H9 (cell line): ENCODE results near the gene LPP. TPM values are rescaled to one million over a fixed set of nuclear protein-coding genes. Genes with fewer than 3 reads are reported as not detected.

Experiments used
- DNase-seq: peaks from one replicate; pipeline ENCODE4 v3.0.0-alpha.2; 2017
- H2AFZ ChIP-seq: one replicate; pipeline ENCODE4 v1.6.1; 2013; ENCODE audit warnings: mild to moderate bottlenecking, low read length, control low read depth, moderate library complexity
- H2AK5ac ChIP-seq: 2 replicates; pipeline ENCODE4 v1.6.1; 2013; ENCODE audit warnings: low read length, control low read depth, mixed read lengths; ENCODE audit not compliant: insufficient read length
- H2BK120ac ChIP-seq: one replicate; pipeline ENCODE4 v1.6.1; 2013; ENCODE audit warnings: low read depth, mild to moderate bottlenecking, low read length, control low read depth, inconsistent platforms; ENCODE audit not compliant: poor library complexity, severe bottlenecking
- H2BK12ac ChIP-seq: 2 replicates; pipeline ENCODE4 v1.6.1; 2013; ENCODE audit warnings: low read length, control low read depth, mixed read lengths, low read depth; ENCODE audit not compliant: insufficient read length
- H2BK15ac ChIP-seq: 2 replicates; pipeline ENCODE4 v1.6.1; 2013; ENCODE audit warnings: low read depth, low read length, control low read depth
- H2BK20ac ChIP-seq: one replicate; pipeline ENCODE4 v1.6.1; 2013; ENCODE audit warnings: low read depth, mild to moderate bottlenecking, low read length, control low read depth, inconsistent platforms; ENCODE audit not compliant: poor library complexity, severe bottlenecking
- H2BK5ac ChIP-seq: 2 replicates; pipeline ENCODE4 v1.6.1; 2013; ENCODE audit warnings: low read length, control low read depth, mixed read lengths; ENCODE audit not compliant: insufficient read length
- H3K14ac ChIP-seq: 2 replicates; pipeline ENCODE4 v1.6.1; 2013; ENCODE audit warnings: low read length, control low read depth; ENCODE audit not compliant: insufficient read depth
- H3K18ac ChIP-seq: 2 replicates; pipeline ENCODE4 v1.6.1; 2013; ENCODE audit warnings: low read depth, mild to moderate bottlenecking, mixed read lengths, low read length, control low read depth; ENCODE audit not compliant: insufficient read length
- H3K23ac ChIP-seq: 2 replicates; pipeline ENCODE4 v1.6.1; 2013; ENCODE audit warnings: low read length, control low read depth, mixed read lengths, low read depth; ENCODE audit not compliant: insufficient read length
- H3K23me2 ChIP-seq: 2 replicates; pipeline ENCODE4 v1.6.1; 2013; ENCODE audit warnings: low read depth, mild to moderate bottlenecking, mixed read lengths, low read length, control low read depth; ENCODE audit not compliant: insufficient read length, poor library complexity, severe bottlenecking
- H3K27ac ChIP-seq: 2 replicates; pipeline ENCODE4 v1.5.1; 2013; ENCODE audit warnings: low read length, control low read depth, mixed read lengths, low read depth; ENCODE audit not compliant: insufficient read length
- H3K27me3 ChIP-seq: 2 replicates; pipeline ENCODE4 v1.6.1; 2013; ENCODE audit warnings: low read length, control low read depth, inconsistent platforms; ENCODE audit not compliant: insufficient read depth
- H3K4ac ChIP-seq: 2 replicates; pipeline ENCODE4 v1.6.1; 2013; ENCODE audit warnings: low read depth, mild to moderate bottlenecking, control low read depth, inconsistent platforms, low read length, moderate library complexity
- H3K4me1 ChIP-seq: 2 replicates; pipeline ENCODE4 v1.6.1; 2013; ENCODE audit warnings: low read length, control low read depth, inconsistent platforms; ENCODE audit not compliant: insufficient read depth
- H3K4me2 ChIP-seq: 2 replicates; pipeline ENCODE4 v1.6.1; 2013; ENCODE audit warnings: low read length, control low read depth, mixed read lengths; ENCODE audit not compliant: insufficient read length, insufficient read depth
- H3K56ac ChIP-seq: 2 replicates; pipeline ENCODE4 v1.6.1; 2013; ENCODE audit warnings: low read depth, mild to moderate bottlenecking, mixed read lengths, low read length, control low read depth; ENCODE audit not compliant: insufficient read length
- H3K79me1 ChIP-seq: 2 replicates; pipeline ENCODE4 v1.6.1; 2013; ENCODE audit warnings: low read depth, mild to moderate bottlenecking, moderate library complexity, low read length, control low read depth, inconsistent platforms; ENCODE audit not compliant: insufficient read depth, poor library complexity, severe bottlenecking
- H3K79me2 ChIP-seq: 2 replicates; pipeline ENCODE4 v1.6.1; 2013; ENCODE audit warnings: low read length, control low read depth, inconsistent platforms; ENCODE audit not compliant: insufficient read depth
- H3K9ac ChIP-seq: 2 replicates; pipeline ENCODE4 v1.6.1; 2013; ENCODE audit warnings: low read length, control low read depth, mixed read lengths; ENCODE audit not compliant: insufficient read length; ENCODE audit errors: extremely low read depth
- H3K9me3 ChIP-seq: one replicate; pipeline ENCODE4 v1.6.1; 2013; ENCODE audit warnings: low read depth, low read length, inconsistent platforms; ENCODE audit not compliant: control insufficient read depth
- H3T11ph ChIP-seq: one replicate; pipeline ENCODE4 v1.6.1; 2013; ENCODE audit warnings: mild to moderate bottlenecking, low read length, control low read depth, inconsistent platforms
- H4K20me1 ChIP-seq: one replicate; pipeline ENCODE4 v1.6.1; 2013; ENCODE audit not compliant: control insufficient read depth, insufficient read length, insufficient read depth
- H4K5ac ChIP-seq: 2 replicates; pipeline ENCODE4 v1.6.1; 2013; ENCODE audit warnings: low read depth, mild to moderate bottlenecking, mixed read lengths, low read length, control low read depth; ENCODE audit not compliant: insufficient read length
- H4K8ac ChIP-seq: replicated peaks from 2 replicates; pipeline ENCODE4 v1.6.1; 2013; ENCODE audit warnings: low read length, control low read depth, mixed read lengths, low read depth; ENCODE audit not compliant: insufficient read length
- H4K91ac ChIP-seq: 2 replicates; pipeline ENCODE4 v1.6.1; 2013; ENCODE audit warnings: low read depth, mild to moderate bottlenecking, moderate library complexity, mixed read lengths, low read length, control low read depth; ENCODE audit not compliant: insufficient read length
- H3K27ac Mint-ChIP-seq, 3 experiments: 2 replicates in 2 of 3; 3 replicates in 1 of 3; pipeline ENCODE4 v1.8.0; 2020 to 2021; ENCODE audit warnings: mixed read lengths in 3 of 3, mild to moderate bottlenecking in 1 of 3, moderate library complexity in 1 of 3
- H3K27me3 Mint-ChIP-seq: 2 replicates; pipeline ENCODE4 v1.8.0; 2021; ENCODE audit warnings: low read depth, mild to moderate bottlenecking, moderate library complexity, mixed read lengths
- H3K36me3 Mint-ChIP-seq, 3 experiments: 2 replicates in 2 of 3; 3 replicates in 1 of 3; pipeline ENCODE4 v1.8.0; 2020 to 2021; ENCODE audit warnings: low read depth in 3 of 3, mixed read lengths in 3 of 3; ENCODE audit not compliant: insufficient read depth in 1 of 3
- H3K4me1 Mint-ChIP-seq, 2 experiments: 2 replicates each; pipeline ENCODE4 v1.8.0; 2020; ENCODE audit warnings: mixed read lengths in 2 of 2
- H3K4me3 Mint-ChIP-seq, 2 experiments: 2 replicates in 1 of 2; 3 replicates in 1 of 2; pipeline ENCODE4 v1.8.0; 2020 to 2021; ENCODE audit warnings: mild to moderate bottlenecking in 2 of 2, mixed read lengths in 2 of 2, moderate library complexity in 1 of 2
- H3K9me3 Mint-ChIP-seq, 2 experiments: 2 replicates in 1 of 2; 3 replicates in 1 of 2; pipeline ENCODE4 v1.8.0; 2020; ENCODE audit warnings: mild to moderate bottlenecking in 2 of 2, mixed read lengths in 2 of 2, moderate library complexity in 1 of 2
- WGBS: extraction: QIAGEN DNeasy Blood & Tissue Kit; methylation state at CpG from one replicate; pipeline ENCODE4 v1.1.7; 2013; ENCODE audit warnings: missing lambda C conversion rate, low lambda C conversion rate, mixed read lengths; ENCODE audit not compliant: insufficient read length; ENCODE audit errors: extremely low coverage; 5-methylcytosine and 5-hydroxymethylcytosine counted together
- total RNA-seq: library from RNA; stranded (reverse); gene quantifications from 2 replicates; pipeline ENCODE4 v1.2.1, GENCODE V29; 2021
- TF ChIP-seq, protein P1 (sequence below): fragments of 200-600 bp; sonication (generic); conservative IDR thresholded peaks from 3 replicates; pipeline ENCODE4 v1.8.0; 2021; ENCODE audit warnings: antibody characterized with exemption, mild to moderate bottlenecking

Gene LPP
- total RNA-seq, 1 experiment from 2014 or later = 64.6 TPM

DNA sequence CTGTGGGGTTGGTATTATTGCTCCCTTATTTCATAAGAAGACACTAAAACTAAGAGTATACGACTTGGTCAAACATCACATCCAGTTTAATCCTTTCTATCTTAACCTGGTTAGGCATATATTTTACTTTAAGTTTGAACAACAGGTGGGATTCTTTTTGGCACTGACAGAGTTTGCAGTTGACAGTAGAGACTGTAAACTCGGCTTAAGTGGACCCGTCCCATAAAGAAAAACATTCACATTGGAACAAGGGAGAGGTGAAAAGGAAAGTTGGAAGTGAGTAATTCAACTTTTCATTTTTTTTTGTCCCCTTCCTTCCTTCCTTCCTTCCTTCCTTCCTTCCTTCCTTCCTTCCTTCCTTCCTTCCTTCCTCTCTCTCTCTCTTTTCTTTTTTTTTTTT is 355.4 kb downstream of the LPP start:
- Histone ChIP-seq H3K23me2 (no peaks in the 10 kb centered on the region), H2AK5ac (no peak overlapping the region), H3K18ac (no peak overlapping the region), H3K4ac (no peak overlapping the region), H4K20me1 (no peaks in the 10 kb centered on the region), H3K27ac (no peak overlapping the region), H4K8ac (no peak overlapping the region), H3K14ac (no peak overlapping the region), H3K9ac (no peak overlapping the region), H3K56ac (no peak overlapping the region), H3K9me3 (no peaks in the 10 kb centered on the region), H3K79me2 (no peaks in the 10 kb centered on the region), H2BK15ac (no peak overlapping the region), H2BK120ac (no peak overlapping the region), H3K4me1 (no peaks in the 10 kb centered on the region; the same call in 1 of the 2 replicates), H4K91ac (no peak overlapping the region), H2BK12ac (no peak overlapping the region), H3K79me1 (no peaks in the 10 kb centered on the region), H2AFZ (no peak overlapping the region), H2BK20ac (no peak overlapping the region), H3K23ac (no peak overlapping the region), H2BK5ac (no peak overlapping the region), H3T11ph (no peak overlapping the region), H3K4me2 (no peak overlapping the region), H4K5ac (no peak overlapping the region), H3K27me3 (no peaks in the 10 kb centered on the region)
- DNase-seq = no peak
- TF ChIP-seq, protein P1, sequence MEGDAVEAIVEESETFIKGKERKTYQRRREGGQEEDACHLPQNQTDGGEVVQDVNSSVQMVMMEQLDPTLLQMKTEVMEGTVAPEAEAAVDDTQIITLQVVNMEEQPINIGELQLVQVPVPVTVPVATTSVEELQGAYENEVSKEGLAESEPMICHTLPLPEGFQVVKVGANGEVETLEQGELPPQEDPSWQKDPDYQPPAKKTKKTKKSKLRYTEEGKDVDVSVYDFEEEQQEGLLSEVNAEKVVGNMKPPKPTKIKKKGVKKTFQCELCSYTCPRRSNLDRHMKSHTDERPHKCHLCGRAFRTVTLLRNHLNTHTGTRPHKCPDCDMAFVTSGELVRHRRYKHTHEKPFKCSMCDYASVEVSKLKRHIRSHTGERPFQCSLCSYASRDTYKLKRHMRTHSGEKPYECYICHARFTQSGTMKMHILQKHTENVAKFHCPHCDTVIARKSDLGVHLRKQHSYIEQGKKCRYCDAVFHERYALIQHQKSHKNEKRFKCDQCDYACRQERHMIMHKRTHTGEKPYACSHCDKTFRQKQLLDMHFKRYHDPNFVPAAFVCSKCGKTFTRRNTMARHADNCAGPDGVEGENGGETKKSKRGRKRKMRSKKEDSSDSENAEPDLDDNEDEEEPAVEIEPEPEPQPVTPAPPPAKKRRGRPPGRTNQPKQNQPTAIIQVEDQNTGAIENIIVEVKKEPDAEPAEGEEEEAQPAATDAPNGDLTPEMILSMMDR = no peak
- Mint-ChIP-seq H3K9me3 (peaks cover under 1 to 3% of the 10 kb centered on the region in 2 experiments; a peak in 3 of 5 replicates), H3K36me3 (peaks cover 0 to under 1% (median 0%) of the 10 kb centered on the region in 3 experiments; a peak in 1 of 7 replicates), H3K27ac (no peak overlapping the region), H3K4me3 (no peak overlapping the region), H3K4me1 (peaks cover 22 to 26% of the 10 kb centered on the region in 2 experiments), H3K27me3 (no peaks in the 10 kb centered on the region)
- WGBS = no CpG with 5 or more reads among the region's 3 CpGs
